Thyroid gland (tissue), 4 donors: ENCODE results near the gene CLDN5. TPM values are rescaled to one million over a fixed set of nuclear protein-coding genes. Genes with fewer than 3 reads are reported as not detected.

Experiments used
- DNase-seq, 2 donors: peaks; one replicate each; pipeline ENCODE4 v3.0.0-alpha.2; 2019
- H3K27ac ChIP-seq, 3 donors: fragments of 200-600 bp; sonication (generic); 1 replicate in 2 of 3; 2 replicates in 1 of 3; pipeline ENCODE4 v1.5.1; 2016 to 2019; ENCODE audit warnings: mild to moderate bottlenecking in 1 of 3, moderate library complexity in 1 of 3
- H3K27me3 ChIP-seq: fragments of 200-600 bp; sonication (generic); one replicate; pipeline ENCODE4 v1.5.1; 2019
- H3K36me3 ChIP-seq, 2 donors: fragments of 200-600 bp; sonication (generic); one replicate each; pipeline ENCODE4 v1.5.1; 2016 to 2019
- H3K4me1 ChIP-seq, 2 donors: fragments of 200-600 bp; sonication (generic); one replicate each; pipeline ENCODE4 v1.5.1; 2017 to 2019
- H3K4me3 ChIP-seq, 3 donors: fragments of 200-600 bp; sonication (generic); replicated peaks in 1 of 3; 1 replicate in 2 of 3; 2 replicates in 1 of 3; pipeline ENCODE4 v1.5.1; 2016; ENCODE audit warnings: mild to moderate bottlenecking in 1 of 3
- H3K9me3 ChIP-seq: fragments of 200-600 bp; sonication (generic); one replicate; pipeline ENCODE4 v1.5.1; 2017
- CTCF ChIP-seq, 6 experiments: fragments of 200-600 bp in 3 of 6; fragments of 450-650 bp in 3 of 6; sonication (generic) in 3 of 6; IDR thresholded peaks; one replicate each; pipeline ENCODE4 v1.5.1; 2016 to 2019; ENCODE audit warnings: antibody characterized with exemption in 6 of 6, mild to moderate bottlenecking in 2 of 6, inconsistent platforms in 1 of 6, moderate library complexity in 1 of 6
- POLR2A ChIP-seq, 2 donors: fragments of 450-650 bp; IDR thresholded peaks; one replicate each; pipeline ENCODE4 v1.6.1; 2017; ENCODE audit warnings: antibody characterized with exemption in 2 of 2, mild to moderate bottlenecking in 2 of 2, moderate library complexity in 1 of 2
- WGBS, 2 donors: methylation state at CpG; one replicate each; pipeline ENCODE4 v1.1.5; 2017; 5-methylcytosine and 5-hydroxymethylcytosine counted together
- intact Hi-C: fragments of 100-400 bp; cut with DNase I; formaldehyde crosslinking; loops from one replicate; pipeline ENCODE4 v1.15.1; 2023
- total RNA-seq, 4 donors: library from RNA; depleted of rRNA; stranded (reverse); fragments of >200 nt; gene quantifications; one replicate each; pipeline ENCODE4 v1.2.3, GENCODE V29; 2016

Gene CLDN5
- total RNA-seq, 4 donors from 2014 or later = 71.8 to 303 (median 131) TPM

- 76 to 88% methylated on average over 2 to 3 of the region's 3 CpGs for WGBS, 2 donors
- H3K27me3 ChIP-seq = no peaks in the 10 kb centered on the region
- no peak overlapping the region for H3K27ac ChIP-seq
Measured at GRCh38 chr22:19530751-19531150, 6.5 kb upstream of the CLDN5 start.

GRCh38 chr22:19529811-19530210 is 5.6 kb upstream of the CLDN5 start:
- no peak for DNase-seq
- TF ChIP-seq POLR2A (IDR thresholded peaks at IDR 0.05) (no peak), CTCF (IDR thresholded peaks at IDR 0.05) (no peak)
- H3K27me3 ChIP-seq = no peaks in the 10 kb centered on the region
- no peak overlapping the region for H3K4me3 ChIP-seq
- H3K36me3 ChIP-seq = no peaks in the 10 kb centered on the region
- no peak overlapping the region for H3K27ac ChIP-seq
- whole genome bisulfite sequencing, 2 donors = 85 to 92% methylated on average over 4 of the region's 4 CpGs
- no peaks in the 10 kb centered on the region for H3K9me3 ChIP-seq
- H3K4me1 ChIP-seq = no peaks in the 10 kb centered on the region
- intact Hi-C loops = no loop called here

More at GRCh38 chr22:19530751-19531150, 6.5 kb upstream of the CLDN5 start:
- no peak overlapping the region for H3K4me3 ChIP-seq
- TF ChIP-seq POLR2A (IDR thresholded peaks at IDR 0.05) = no peak
- TF ChIP-seq CTCF (IDR thresholded peaks at IDR 0.05) = no peak
- no peaks in the 10 kb centered on the region for H3K9me3 ChIP-seq
- intact Hi-C loops = no loop called here
- no peaks in the 10 kb centered on the region for H3K36me3 ChIP-seq
- H3K4me1 ChIP-seq = no peaks in the 10 kb centered on the region
- DNase-seq = no peak

- Histone ChIP-seq H3K9me3 (no peaks in the 10 kb centered on the region), H3K36me3 (no peaks in the 10 kb centered on the region), H3K27ac (no peak overlapping the region), H3K4me3 (no peak overlapping the region), H3K27me3 (no peaks in the 10 kb centered on the region), H3K4me1 (peaks cover 0 to 15% of the 10 kb centered on the region in 2 donors)
- intact Hi-C loops = no loop called here
- DNase-seq = no peak
- TF ChIP-seq CTCF (IDR thresholded peaks at IDR 0.05) = no peak
- TF ChIP-seq POLR2A (IDR thresholded peaks at IDR 0.05) = no peak
- WGBS, 2 donors = 67 to 81% methylated on average over 5 to 9 of the region's 17 CpGs
Measured at GRCh38 chr22:19527861-19528417, 3.7 kb upstream of the CLDN5 start.

- no peak for TF ChIP-seq CTCF (IDR thresholded peaks at IDR 0.05)
- no peak for TF ChIP-seq POLR2A (IDR thresholded peaks at IDR 0.05)
- no peak for DNase-seq
- H3K36me3 ChIP-seq = no peaks in the 10 kb centered on the region
- H3K27ac ChIP-seq = no peak overlapping the region
- no peaks in the 10 kb centered on the region for H3K27me3 ChIP-seq
- 76 to 83% methylated on average over 1 to 5 of the region's 5 CpGs for WGBS, 2 donors
- H3K4me1 ChIP-seq = peaks cover 0 to 15% of the 10 kb centered on the region in 2 donors
- intact Hi-C loops = no loop called here
- H3K4me3 ChIP-seq = no peak overlapping the region
- no peaks in the 10 kb centered on the region for H3K9me3 ChIP-seq
Measured at GRCh38 chr22:19527321-19527721, 3.1 kb upstream of the CLDN5 start.

- intact Hi-C loops = no loop called here
- H3K27ac ChIP-seq = no peak overlapping the region
- H3K4me1 ChIP-seq = peaks cover 0 to 15% of the 10 kb centered on the region in 2 donors
- TF ChIP-seq POLR2A (IDR thresholded peaks at IDR 0.05) = no peak
- no peak for TF ChIP-seq CTCF (IDR thresholded peaks at IDR 0.05)
- H3K36me3 ChIP-seq = no peaks in the 10 kb centered on the region
- DNase-seq = no peak
- no peaks in the 10 kb centered on the region for H3K9me3 ChIP-seq
- 77 to 78% methylated on average over 4 to 6 of the region's 7 CpGs for WGBS, 2 donors
- no peak overlapping the region for H3K4me3 ChIP-seq
- H3K27me3 ChIP-seq = no peaks in the 10 kb centered on the region
Measured at GRCh38 chr22:19526702-19527111, 2.5 kb upstream of the CLDN5 start.
